ENCODE data around the gene AMOTL2. TPM values are rescaled to one million over a fixed set of nuclear protein-coding genes. Genes with fewer than 3 reads are reported as not detected.

AMOTL2 gene
- total RNA-seq, 1 donor from 2014 or later: 79.2 TPM

- Mint-ChIP-seq H3K4me3 (no peak overlapping the region), H3K36me3 (no peaks in the 10 kb centered on the region), H3K9me3 (no peaks in the 10 kb centered on the region), H3K27ac (no peak overlapping the region), H3K27me3 (peaks cover 3% of the 10 kb centered on the region), H3K4me1 (ENCODE audit: unreplicated experiment) (peaks cover 16% of the 10 kb centered on the region)
- DNase-seq (ENCODE audit: extremely low spot score, unreplicated experiment): no peak
- no peak for TF ChIP-seq CTCF (conservative IDR thresholded peaks at IDR 0.05)
Measured at GRCh38 chr3:134318166-134318565, 56.1 kb downstream of the AMOTL2 start.

DNA sequence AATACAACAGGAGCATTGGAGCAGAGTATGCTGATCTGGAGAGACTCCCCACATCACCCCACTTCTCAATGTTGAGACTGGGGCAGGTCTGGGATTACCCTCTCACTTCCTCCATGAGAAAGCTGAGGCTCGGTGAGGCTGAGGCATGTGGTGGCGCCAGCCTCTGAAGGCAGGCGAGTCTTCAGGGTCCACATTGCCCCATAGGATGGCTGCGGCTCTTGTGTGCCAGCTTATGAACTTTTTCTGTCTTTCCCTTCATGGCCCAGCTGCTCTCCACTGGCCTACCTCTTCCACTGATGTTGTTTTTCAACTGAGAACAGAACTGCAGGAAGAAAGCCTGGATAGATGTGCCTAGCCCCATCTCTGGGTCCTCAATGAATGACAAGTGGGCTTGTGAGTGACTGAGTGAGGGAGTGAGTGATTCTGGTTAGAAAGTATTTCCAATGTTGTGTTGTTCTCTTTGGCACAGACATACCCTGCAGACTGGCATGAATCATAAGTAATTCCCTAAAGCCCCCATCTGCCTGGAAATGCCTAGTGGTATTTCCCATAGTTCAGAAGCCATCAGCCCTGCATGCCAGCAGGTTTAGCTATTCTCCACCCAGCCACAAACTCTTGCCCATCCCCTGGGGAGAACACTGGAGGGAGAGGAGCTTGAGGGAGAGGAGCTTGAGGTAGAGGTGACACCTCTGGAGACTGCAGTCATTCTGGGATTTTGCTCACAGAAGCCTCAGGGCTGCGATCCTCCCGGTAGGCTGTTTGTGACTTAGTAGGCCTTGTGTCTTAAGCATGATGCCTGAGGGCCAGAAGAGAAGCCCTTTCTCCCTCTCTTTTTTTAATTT is 56.9 kb downstream of the AMOTL2 start:
- peaks cover 16% of the 10 kb centered on the region for H3K4me1 Mint-ChIP-seq (ENCODE audit: unreplicated experiment)

DNA sequence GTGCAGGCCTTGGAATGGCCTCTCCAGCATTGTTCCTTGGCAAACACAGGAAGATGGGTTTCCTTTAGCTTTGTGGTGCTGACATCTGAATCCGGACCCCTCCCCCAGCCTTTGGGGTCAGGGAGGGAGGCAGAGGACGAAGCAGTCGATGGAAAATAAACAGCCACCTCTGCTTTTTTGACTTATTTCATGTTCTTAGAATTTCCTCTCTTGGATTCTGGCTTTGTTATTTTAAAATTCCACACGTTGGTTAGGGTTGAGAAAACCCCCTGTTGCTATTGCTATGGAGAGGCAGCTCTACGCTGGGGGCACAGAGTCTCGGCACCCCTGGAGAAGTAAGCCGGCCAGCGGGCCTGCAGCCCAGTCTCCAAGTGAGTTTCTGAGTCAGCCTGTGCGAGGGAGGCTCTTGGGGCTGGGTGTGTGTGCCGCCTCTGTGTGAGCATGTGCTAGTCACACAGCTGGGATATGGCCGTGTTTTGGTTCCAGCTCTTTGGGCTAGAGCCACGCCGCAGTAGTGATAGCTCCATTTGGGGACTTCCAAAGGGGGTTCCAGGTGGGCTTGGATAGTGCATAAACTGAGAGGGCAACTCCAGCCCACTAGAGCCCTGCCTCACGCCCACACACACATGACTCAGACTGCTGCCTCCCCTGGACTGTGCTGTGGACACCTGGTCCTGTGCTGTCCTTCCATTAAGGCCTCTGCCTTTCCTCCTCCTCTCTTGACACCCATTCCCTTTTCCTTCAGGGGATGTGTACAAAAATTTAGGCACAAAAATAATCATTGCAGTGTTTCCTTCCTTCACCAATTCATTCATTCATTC is 58.8 kb downstream of the AMOTL2 start:
- H3K9me3 Mint-ChIP-seq: no peaks in the 10 kb centered on the region
- no peak overlapping the region for H3K4me3 Mint-ChIP-seq
- DNase-seq (ENCODE audit: extremely low spot score, unreplicated experiment): peak; percentile 48
- H3K36me3 Mint-ChIP-seq: no peaks in the 10 kb centered on the region
- TF ChIP-seq CTCF (conservative IDR thresholded peaks at IDR 0.05): no peak
- H3K27me3 Mint-ChIP-seq: peaks cover 3% of the 10 kb centered on the region
- H3K27ac Mint-ChIP-seq: no peak overlapping the region
- H3K4me1 Mint-ChIP-seq (ENCODE audit: unreplicated experiment): peaks cover 18% of the 10 kb centered on the region

More for the DNA sequence above, 56.9 kb downstream of the AMOTL2 start:
- H3K27ac Mint-ChIP-seq: no peak overlapping the region
- no peak for TF ChIP-seq CTCF (conservative IDR thresholded peaks at IDR 0.05)
- peak; percentile 32 for DNase-seq (ENCODE audit: extremely low spot score, unreplicated experiment)
- H3K27me3 Mint-ChIP-seq: peaks cover 3% of the 10 kb centered on the region
- no peaks in the 10 kb centered on the region for H3K36me3 Mint-ChIP-seq
- no peak overlapping the region for H3K4me3 Mint-ChIP-seq
- no peaks in the 10 kb centered on the region for H3K9me3 Mint-ChIP-seq

DNA sequence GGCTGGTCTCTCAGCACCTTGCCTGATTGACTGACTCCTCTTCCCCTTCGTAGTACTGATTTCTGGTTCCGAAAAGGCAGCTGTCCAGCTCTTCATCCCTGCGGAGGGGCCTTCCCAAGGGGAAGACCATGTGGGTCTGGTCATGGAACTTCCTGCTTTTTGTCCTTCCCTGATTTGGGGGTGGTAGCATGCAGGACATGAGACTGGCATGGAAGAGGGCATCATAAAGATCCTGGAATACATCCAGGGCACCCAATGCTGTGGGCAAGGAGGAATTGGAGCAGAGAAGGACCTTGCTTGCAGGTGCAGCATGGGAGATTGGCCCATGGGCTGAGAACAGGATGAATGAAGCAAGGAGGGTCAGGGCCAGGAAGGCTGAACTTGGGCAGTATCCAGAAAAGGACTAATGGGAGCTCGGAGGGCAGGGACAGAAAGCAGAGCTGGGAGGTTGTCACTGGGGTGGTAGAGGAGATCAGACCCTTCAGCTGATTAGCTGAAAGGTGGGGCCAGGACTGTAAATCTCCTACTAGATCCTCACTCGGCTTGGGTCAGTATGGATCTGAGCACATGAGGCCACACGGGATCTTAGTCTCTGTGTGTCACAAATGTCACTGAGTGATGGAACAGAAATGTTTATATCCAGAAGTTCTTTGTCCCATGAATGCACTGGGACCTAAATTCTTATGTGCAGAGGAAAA is 59.5 kb downstream of the AMOTL2 start:
- Mint-ChIP-seq H3K36me3 (no peaks in the 10 kb centered on the region), H3K4me1 (ENCODE audit: unreplicated experiment) (peaks cover 26% of the 10 kb centered on the region), H3K27me3 (peaks cover 3% of the 10 kb centered on the region), H3K9me3 (no peaks in the 10 kb centered on the region), H3K4me3 (peak overlapping the region; percentile 44), H3K27ac (no peak overlapping the region)
- no peak for TF ChIP-seq CTCF (conservative IDR thresholded peaks at IDR 0.05)
- peak; percentile 48 for DNase-seq (ENCODE audit: extremely low spot score, unreplicated experiment)

DNA sequence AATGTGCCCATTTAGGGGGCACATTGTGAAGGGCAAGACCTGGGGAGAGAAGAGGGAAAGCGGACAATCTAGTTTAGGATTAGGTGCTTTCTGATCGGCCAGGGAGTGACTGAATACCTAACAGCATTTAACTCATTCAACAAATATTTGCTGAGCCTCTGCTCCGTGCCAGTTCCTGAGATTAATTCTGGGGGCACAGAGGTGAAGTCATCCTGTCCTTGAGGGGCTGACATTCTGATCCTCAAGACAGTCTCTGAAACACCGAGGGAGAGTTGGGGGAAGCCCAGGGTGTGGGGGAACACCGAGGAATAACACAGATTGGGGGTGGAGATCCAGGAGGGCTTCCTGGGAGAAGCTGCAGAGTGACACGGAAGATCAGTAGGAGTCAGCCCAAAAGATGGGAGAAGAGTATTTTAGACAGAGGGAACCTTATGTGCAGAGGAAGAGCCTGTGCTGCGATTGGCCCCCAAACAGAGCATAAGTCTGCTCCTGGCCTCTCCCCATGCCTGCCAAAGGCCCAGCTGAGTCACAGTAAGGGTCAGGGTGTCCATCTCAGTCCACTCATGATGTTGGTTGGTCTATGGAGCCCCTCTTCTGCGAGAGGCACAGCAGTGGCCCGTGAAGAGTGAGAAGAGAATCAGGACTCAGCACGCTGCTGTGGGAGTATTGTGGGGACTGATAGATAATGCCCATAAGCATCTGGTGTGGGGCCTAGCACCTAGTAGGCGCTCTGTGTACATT is 60.2 kb downstream of the AMOTL2 start:
- Mint-ChIP-seq H3K9me3 (no peaks in the 10 kb centered on the region), H3K4me3 (peak overlapping the region; percentile 72), H3K36me3 (no peaks in the 10 kb centered on the region), H3K27ac (peak overlapping the region; percentile 73), H3K27me3 (peaks cover 3% of the 10 kb centered on the region), H3K4me1 (ENCODE audit: unreplicated experiment) (peaks cover 30% of the 10 kb centered on the region)
- peak; percentile 36 for DNase-seq (ENCODE audit: extremely low spot score, unreplicated experiment)
- no peak for TF ChIP-seq CTCF (conservative IDR thresholded peaks at IDR 0.05)

Data from type B pancreatic cell (in vitro differentiated cells).